Measurements from ENCODE around the gene FDXR. TPM values are rescaled to one million over a fixed set of nuclear protein-coding genes. Genes with fewer than 3 reads are reported as not detected.

Gene FDXR
- total RNA-seq, 1 donor from 2014 or later, result 28.1 TPM

DNA sequence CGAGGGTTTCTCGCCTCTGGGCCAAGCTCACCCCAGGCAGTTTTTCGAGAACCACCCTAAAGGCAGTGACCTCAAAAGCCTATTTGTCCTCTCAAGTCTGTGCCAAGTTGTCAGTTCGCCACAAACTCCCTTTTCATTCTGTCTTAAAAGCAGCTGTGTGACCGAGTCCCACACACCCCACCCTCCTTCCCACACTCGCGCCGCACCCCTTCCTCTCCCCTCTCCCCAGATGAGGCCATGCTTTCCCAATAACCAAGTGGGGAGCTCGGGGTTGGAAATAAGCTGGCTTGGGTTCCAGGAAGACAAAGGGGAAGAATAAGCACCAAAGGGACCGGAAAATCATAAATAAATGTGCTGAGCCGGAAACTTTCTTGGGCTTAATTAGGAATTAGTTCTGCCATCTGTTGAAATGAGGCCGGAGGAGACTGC, 49.8 kb downstream of the FDXR start:
- TF ChIP-seq, protein P1, sequence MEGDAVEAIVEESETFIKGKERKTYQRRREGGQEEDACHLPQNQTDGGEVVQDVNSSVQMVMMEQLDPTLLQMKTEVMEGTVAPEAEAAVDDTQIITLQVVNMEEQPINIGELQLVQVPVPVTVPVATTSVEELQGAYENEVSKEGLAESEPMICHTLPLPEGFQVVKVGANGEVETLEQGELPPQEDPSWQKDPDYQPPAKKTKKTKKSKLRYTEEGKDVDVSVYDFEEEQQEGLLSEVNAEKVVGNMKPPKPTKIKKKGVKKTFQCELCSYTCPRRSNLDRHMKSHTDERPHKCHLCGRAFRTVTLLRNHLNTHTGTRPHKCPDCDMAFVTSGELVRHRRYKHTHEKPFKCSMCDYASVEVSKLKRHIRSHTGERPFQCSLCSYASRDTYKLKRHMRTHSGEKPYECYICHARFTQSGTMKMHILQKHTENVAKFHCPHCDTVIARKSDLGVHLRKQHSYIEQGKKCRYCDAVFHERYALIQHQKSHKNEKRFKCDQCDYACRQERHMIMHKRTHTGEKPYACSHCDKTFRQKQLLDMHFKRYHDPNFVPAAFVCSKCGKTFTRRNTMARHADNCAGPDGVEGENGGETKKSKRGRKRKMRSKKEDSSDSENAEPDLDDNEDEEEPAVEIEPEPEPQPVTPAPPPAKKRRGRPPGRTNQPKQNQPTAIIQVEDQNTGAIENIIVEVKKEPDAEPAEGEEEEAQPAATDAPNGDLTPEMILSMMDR (conservative IDR thresholded peaks at IDR 0.05), result no peak
- Mint-ChIP-seq H3K36me3 (no peaks in the 10 kb centered on the region), H3K27me3 (no peaks in the 10 kb centered on the region), H3K27ac (no peak overlapping the region), H3K4me3 (no peak overlapping the region), H3K9me3 (no peaks in the 10 kb centered on the region), H3K4me1 (ENCODE audit: unreplicated experiment) (peaks cover 21% of the 10 kb centered on the region)
- no peak for DNase-seq (ENCODE audit: extremely low spot score, unreplicated experiment)

DNA sequence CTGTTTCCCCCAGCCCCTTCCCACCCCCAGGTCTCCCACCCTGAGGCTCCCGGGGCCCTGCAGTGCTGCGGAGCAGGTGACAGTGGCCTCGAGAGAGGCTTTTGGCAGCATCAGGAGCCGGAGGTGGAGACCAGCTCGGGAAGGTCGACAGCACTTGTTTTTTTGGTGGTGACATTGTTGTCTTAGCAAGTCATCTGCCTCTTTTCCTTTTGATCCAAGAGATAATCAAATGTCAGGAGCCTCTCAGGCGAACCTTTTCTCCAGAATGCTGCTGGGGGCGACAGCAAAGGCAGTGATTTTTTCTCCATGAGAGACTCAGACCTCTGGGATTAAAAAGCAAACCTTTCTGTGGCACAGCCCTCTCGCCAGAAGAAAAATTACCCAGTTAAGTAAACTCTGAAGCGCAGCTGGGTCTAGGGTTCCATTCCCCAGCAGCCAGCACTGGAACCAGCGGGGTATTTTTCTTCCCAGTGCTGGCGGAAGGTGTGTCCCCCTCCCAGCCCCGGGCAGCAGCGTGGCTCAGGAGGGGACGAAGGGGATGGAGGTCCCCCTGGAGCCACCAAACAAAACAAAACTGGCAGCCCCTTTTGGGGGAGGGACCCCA, 50.4 kb downstream of the FDXR start:
- no peak for DNase-seq (ENCODE audit: extremely low spot score, unreplicated experiment)
- Mint-ChIP-seq H3K27me3 (no peaks in the 10 kb centered on the region), H3K9me3 (no peaks in the 10 kb centered on the region), H3K4me3 (no peak overlapping the region), H3K4me1 (ENCODE audit: unreplicated experiment) (peaks cover 21% of the 10 kb centered on the region), H3K36me3 (no peaks in the 10 kb centered on the region), H3K27ac (no peak overlapping the region)
- TF ChIP-seq, protein P1 (conservative IDR thresholded peaks at IDR 0.05), result no peak

DNA sequence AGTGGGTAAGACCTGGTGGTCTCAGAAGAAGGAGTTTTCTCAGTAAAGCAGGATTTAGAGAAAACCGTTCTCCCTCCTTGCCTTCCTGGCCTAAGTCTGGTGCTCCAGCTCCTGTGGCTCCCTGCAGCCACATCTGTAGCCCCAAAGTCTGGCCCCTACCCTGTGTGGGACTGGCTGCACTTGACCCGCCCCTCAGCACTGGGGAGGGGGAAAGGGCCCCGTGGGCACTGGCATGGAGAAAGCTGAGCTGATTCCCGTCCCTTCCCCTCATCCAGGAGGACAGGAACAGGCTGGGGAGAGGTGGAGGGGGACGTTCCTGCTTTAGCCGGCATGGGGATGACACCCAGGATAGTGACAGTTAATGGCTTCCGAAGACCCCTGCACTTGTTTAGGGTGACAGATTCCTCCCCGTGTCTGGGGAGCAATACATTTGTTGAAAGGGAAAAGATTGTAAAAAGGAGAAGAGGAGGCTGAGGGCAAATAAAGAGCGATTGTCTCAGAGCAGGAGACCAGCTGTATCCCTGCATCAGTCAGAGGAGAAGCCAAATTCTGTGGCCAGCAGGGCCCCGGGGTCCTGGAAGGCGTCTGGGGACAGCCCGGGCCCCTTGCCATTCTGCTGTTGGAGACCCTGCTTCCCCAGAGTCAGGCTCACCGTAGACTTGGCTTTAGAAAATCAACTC, 51.0 kb downstream of the FDXR start:
- H3K27me3 Mint-ChIP-seq, result no peaks in the 10 kb centered on the region
- no peak for DNase-seq (ENCODE audit: extremely low spot score, unreplicated experiment)
- H3K4me3 Mint-ChIP-seq, result no peak overlapping the region
- H3K9me3 Mint-ChIP-seq, result no peaks in the 10 kb centered on the region
- peaks cover 21% of the 10 kb centered on the region for H3K4me1 Mint-ChIP-seq (ENCODE audit: unreplicated experiment)
- no peak overlapping the region for H3K27ac Mint-ChIP-seq
- H3K36me3 Mint-ChIP-seq, result no peaks in the 10 kb centered on the region
- TF ChIP-seq, protein P1 (conservative IDR thresholded peaks at IDR 0.05), result no peak

DNA sequence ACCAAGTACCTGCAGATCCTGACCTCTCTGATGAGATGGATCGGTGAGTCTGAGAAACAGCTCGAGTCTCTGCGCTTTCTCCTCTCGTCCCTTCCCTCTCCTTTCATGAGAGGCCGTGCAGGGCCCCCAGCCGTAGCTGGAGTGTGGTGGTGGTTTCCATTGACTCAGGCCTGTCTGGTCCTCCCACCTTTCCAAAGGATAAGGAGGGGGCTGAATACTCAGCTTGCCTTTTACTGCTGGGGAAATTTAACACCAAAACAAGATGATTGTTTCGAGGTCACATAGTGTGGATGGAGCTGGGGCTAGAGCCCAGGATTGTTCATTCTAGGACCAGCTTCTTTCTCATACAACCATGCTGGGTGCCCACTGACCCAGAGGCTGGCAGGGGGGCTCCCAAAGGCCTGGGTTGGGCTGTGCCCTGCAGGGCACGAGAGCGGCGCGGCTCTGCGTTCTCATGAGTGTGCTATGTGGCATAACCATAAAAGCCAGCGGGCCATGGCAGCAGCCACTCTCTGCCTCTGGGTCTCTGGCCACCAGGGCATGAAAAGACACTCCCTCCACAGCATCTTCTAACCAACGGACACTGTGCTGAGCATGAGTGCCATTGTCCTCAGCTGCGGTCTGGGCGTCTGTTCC, 52.9 kb downstream of the FDXR start:
- Mint-ChIP-seq H3K36me3 (no peaks in the 10 kb centered on the region), H3K9me3 (no peaks in the 10 kb centered on the region), H3K27ac (no peak overlapping the region), H3K4me1 (ENCODE audit: unreplicated experiment) (peaks cover 12% of the 10 kb centered on the region), H3K4me3 (no peak overlapping the region), H3K27me3 (no peaks in the 10 kb centered on the region)
- TF ChIP-seq, protein P1 (conservative IDR thresholded peaks at IDR 0.05), result no peak
- DNase-seq (ENCODE audit: extremely low spot score, unreplicated experiment), result no peak

DNA sequence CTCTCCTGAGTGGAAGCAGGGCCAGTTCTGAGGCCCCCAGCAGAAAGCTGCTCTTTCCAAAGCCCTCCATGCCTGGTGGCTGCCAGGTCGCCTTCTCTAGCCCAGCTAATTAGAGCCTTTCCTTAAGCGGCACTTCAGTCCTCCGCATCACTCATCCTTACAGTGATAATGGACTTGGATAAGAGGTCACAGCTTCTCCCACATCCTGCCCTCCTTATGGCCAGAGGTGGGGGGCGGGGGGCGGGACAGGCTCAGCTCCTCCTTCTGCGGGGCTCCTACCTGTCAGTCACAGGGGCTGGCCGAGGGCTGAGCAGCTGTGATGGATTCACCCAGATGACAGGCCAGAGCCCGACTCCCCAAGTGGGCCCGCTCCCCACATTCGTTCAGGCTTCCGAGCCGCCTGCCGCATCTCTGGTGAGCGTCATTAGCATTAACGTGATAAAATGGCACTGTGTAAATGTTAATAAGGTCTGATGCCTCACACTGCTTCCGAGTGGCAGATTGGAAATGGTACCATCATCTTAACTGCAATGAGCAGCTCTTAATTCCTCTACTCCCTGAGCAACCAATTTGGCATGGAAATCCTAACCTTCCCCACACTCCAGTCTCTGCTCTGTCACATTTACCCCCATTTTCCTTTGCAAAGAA, 54.4 kb downstream of the FDXR start:
- TF ChIP-seq, protein P1 (conservative IDR thresholded peaks at IDR 0.05), result no peak
- H3K9me3 Mint-ChIP-seq, result no peaks in the 10 kb centered on the region
- no peak overlapping the region for H3K4me3 Mint-ChIP-seq
- DNase-seq (ENCODE audit: extremely low spot score, unreplicated experiment), result no peak
- H3K4me1 Mint-ChIP-seq (ENCODE audit: unreplicated experiment), result peaks cover 12% of the 10 kb centered on the region
- no peak overlapping the region for H3K27ac Mint-ChIP-seq
- H3K27me3 Mint-ChIP-seq, result no peaks in the 10 kb centered on the region
- no peaks in the 10 kb centered on the region for H3K36me3 Mint-ChIP-seq
